K562 (cell line): ENCODE results near the gene ASPDH. TPM values are rescaled to one million over a fixed set of nuclear protein-coding genes. Genes with fewer than 3 reads are reported as not detected.
A peak's percentile ranks its signal among the peaks of the same experiment; 100 is the strongest.

Experiments used
- ARHGAP35 ChIP-seq: fragments of 450-650 bp; IDR thresholded peaks from 2 replicates; pipeline ENCODE4 v1.6.1; 2018; ENCODE audit not compliant: partially characterized antibody
- CHD2 ChIP-seq: IDR thresholded peaks from 2 replicates; pipeline ENCODE4 v1.6.1; 2011; ENCODE audit warnings: low read depth, low read length
- HLTF ChIP-seq: fragments of 450-650 bp; IDR thresholded peaks from 2 replicates; pipeline ENCODE4 v1.6.1; 2016
- MYBL2 ChIP-seq, 2 experiments: fragments of 450-650 bp in 1 of 2; sonication (generic) in 1 of 2; formaldehyde crosslinking in 1 of 2; IDR thresholded peaks; 2 replicates each; pipeline versions ENCODE4 v1.6.1 to v1.8.1; 2017 to 2022; ENCODE audit warnings: borderline replicate concordance in 1 of 2, inconsistent platforms in 1 of 2, low read depth in 1 of 2, mild to moderate bottlenecking in 1 of 2, missing genetic modification reagents in 1 of 2, moderate library complexity in 1 of 2
- NFE2 ChIP-seq: IDR thresholded peaks from 2 replicates; pipeline ENCODE4 v1.6.1; 2014; ENCODE audit warnings: antibody characterized with exemption, low read depth
- SMARCC2 ChIP-seq: fragments of 450-650 bp; IDR thresholded peaks from 2 replicates; pipeline ENCODE4 v1.6.1; 2017; ENCODE audit warnings: antibody characterized with exemption, moderate library complexity, mild to moderate bottlenecking, low read depth
- U2AF2 ChIP-seq: fragments of 200-400 bp; formaldehyde crosslinking; optimal IDR thresholded peaks from 2 replicates; pipeline ENCODE3; 2017; ENCODE audit warnings: low read depth, mild to moderate bottlenecking, low read length
- YY1 ChIP-seq, 3 experiments: IDR thresholded peaks; 2 replicates each; pipeline ENCODE4 v1.6.1; 2011; ENCODE audit warnings: low read length in 2 of 3, mild to moderate bottlenecking in 2 of 3, moderate library complexity in 2 of 3, borderline replicate concordance in 1 of 3, control low read depth in 1 of 3, low read depth in 1 of 3; ENCODE audit not compliant: insufficient read depth in 3 of 3, insufficient replicate concordance in 2 of 3, control insufficient read depth in 1 of 3, insufficient read length in 1 of 3; ENCODE audit errors: extremely low read depth in 1 of 3
- ZBTB17 ChIP-seq: fragments of 450-650 bp; formaldehyde crosslinking; IDR thresholded peaks from 2 replicates; pipeline ENCODE4 v1.4.0; 2020; ENCODE audit warnings: mild to moderate bottlenecking
- ZBTB8A ChIP-seq: fragments of 450-650 bp; IDR thresholded peaks from 2 replicates; pipeline ENCODE4 v1.6.1; 2018; ENCODE audit warnings: mild to moderate bottlenecking, moderate library complexity; ENCODE audit not compliant: partially characterized antibody
- ZFX ChIP-seq: sonication (generic); formaldehyde crosslinking; IDR thresholded peaks from 2 replicates; pipeline ENCODE4 v1.8.0; 2022; ENCODE audit warnings: mild to moderate bottlenecking, missing genetic modification reagents, moderate library complexity
- ZNF778 ChIP-seq: fragments of 450-650 bp; formaldehyde crosslinking; IDR thresholded peaks from 2 replicates; pipeline ENCODE4 v1.4.0; 2020; ENCODE audit warnings: mild to moderate bottlenecking, moderate library complexity
- polyA plus RNA-seq, 8 experiments: library from polyadenylated mRNA; depleted of rRNA in 4 of 8; stranded (reverse) in 5 of 8; unstranded in 3 of 8; fragments of >200 nt; fragmentation: Nextera tagmentation in 2 of 8; fragmentation: Illumina TruSeq in 1 of 8; extraction: Ambion mirVana in 2 of 8; extraction: Trizol in 1 of 8; gene quantifications; 2 replicates each; pipeline versions ENCODE4 v1.2.1 to v1.2.3, GENCODE V29; 2011 to 2014; ENCODE audit warnings: inconsistent platforms in 1 of 8, missing spikeins in 1 of 8
- total RNA-seq, 7 experiments: library from RNA; depleted of rRNA in 6 of 7; stranded (reverse); fragments of >200 nt in 6 of 7; fragmentation: Illumina TruSeq in 2 of 7; extraction: Trizol in 2 of 7; gene quantifications; 2 replicates each; pipeline versions ENCODE4 v1.2.1 to v1.2.3, GENCODE V29; 2011 to 2021; ENCODE audit warnings: low replicate concordance in 1 of 7
- TF ChIP-seq, protein P1 (sequence below), 2 experiments: fragments of 450-650 bp in 1 of 2; sonication (generic) in 1 of 2; formaldehyde crosslinking in 1 of 2; IDR thresholded peaks; 2 replicates each; pipeline versions ENCODE4 v1.7.1 to v1.9.0; 2016 to 2022; ENCODE audit warnings: inconsistent platforms in 1 of 2, mild to moderate bottlenecking in 1 of 2, missing genetic modification reagents in 1 of 2
- TF ChIP-seq, protein P2 (sequence below): fragments of 250-450 bp; sonication (Bioruptor Pico); IDR thresholded peaks from 2 replicates; pipeline ENCODE4 v1.8.0; 2022; ENCODE audit warnings: moderate library complexity, mild to moderate bottlenecking, inconsistent platforms
- TF ChIP-seq, protein P3 (sequence below): fragments of 450-650 bp; IDR thresholded peaks from 2 replicates; pipeline ENCODE4 v1.6.1; 2016; ENCODE audit warnings: low read depth, mild to moderate bottlenecking, moderate library complexity
- TF ChIP-seq, protein P4 (sequence below): sonication (generic); formaldehyde crosslinking; IDR thresholded peaks from 2 replicates; pipeline ENCODE4 v1.9.0; 2022; ENCODE audit warnings: mild to moderate bottlenecking, missing genetic modification reagents

ASPDH gene
- total and polyA plus RNA-seq, 9 of the 15 experiments (the other 6 are each of a cell fraction or from before 2014, with no cell fraction given): not detected

DNA sequence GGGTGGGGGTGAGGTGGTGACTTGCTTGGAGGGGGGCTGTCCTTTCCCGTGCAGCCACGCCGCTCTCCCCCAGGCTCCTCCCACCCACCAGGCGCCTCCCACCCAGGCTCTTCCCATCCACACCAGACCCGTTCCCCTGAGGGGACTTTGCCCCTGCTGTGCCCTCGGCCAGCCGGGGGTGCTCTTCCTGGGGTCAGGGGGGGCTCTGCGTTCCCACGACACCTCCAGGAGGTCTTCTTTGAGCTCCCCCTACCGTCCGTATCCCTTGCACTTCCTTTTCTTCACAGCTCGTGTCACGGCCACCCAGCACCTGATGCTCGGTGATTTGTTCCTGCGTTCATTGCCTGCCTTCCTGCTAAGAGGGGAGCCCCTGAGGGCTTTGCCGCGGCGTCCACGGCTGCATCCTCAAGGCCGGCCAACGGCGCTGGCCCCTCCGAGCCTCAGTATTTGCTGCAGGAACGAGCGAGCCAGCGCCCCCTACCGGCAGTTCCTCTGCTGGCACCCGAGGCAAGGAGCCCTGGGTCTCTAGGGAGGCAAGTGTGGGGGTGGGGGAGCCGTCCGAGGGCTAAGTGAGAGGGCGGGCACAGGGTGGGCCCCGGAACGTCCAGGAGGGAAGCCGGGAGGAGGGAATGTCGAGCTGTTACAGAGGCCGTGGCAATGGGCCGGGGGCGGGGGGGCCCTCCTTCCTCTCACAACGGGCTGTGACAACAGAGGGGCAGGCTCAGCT lies 42.7 kb upstream of the ASPDH start (continued):
- TF ChIP-seq, protein P1, sequence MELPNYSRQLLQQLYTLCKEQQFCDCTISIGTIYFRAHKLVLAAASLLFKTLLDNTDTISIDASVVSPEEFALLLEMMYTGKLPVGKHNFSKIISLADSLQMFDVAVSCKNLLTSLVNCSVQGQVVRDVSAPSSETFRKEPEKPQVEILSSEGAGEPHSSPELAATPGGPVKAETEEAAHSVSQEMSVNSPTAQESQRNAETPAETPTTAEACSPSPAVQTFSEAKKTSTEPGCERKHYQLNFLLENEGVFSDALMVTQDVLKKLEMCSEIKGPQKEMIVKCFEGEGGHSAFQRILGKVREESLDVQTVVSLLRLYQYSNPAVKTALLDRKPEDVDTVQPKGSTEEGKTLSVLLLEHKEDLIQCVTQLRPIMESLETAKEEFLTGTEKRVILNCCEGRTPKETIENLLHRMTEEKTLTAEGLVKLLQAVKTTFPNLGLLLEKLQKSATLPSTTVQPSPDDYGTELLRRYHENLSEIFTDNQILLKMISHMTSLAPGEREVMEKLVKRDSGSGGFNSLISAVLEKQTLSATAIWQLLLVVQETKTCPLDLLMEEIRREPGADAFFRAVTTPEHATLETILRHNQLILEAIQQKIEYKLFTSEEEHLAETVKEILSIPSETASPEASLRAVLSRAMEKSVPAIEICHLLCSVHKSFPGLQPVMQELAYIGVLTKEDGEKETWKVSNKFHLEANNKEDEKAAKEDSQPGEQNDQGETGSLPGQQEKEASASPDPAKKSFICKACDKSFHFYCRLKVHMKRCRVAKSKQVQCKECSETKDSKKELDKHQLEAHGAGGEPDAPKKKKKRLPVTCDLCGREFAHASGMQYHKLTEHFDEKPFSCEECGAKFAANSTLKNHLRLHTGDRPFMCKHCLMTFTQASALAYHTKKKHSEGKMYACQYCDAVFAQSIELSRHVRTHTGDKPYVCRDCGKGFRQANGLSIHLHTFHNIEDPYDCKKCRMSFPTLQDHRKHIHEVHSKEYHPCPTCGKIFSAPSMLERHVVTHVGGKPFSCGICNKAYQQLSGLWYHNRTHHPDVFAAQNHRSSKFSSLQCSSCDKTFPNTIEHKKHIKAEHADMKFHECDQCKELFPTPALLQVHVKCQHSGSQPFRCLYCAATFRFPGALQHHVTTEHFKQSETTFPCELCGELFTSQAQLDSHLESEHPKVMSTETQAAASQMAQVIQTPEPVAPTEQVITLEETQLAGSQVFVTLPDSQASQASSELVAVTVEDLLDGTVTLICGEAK (IDR thresholded peaks at IDR 0.05): peak; percentile 32; the same call in 1 of the 2 replicates
- TF ChIP-seq, protein P1 (CRISPR knock-in tag; IDR thresholded peaks at IDR 0.05): no peak
- peak; percentile 38; the same call in 1 of the 2 replicates for TF ChIP-seq HLTF
- TF ChIP-seq NFE2: no peak
- peak; percentile 40; the same call in 1 of the 2 replicates for TF ChIP-seq ZFX
- TF ChIP-seq ZBTB8A: no peak
- no peak for TF ChIP-seq ZNF778 (CRISPR knock-in tag)
- 0 out of 2 replicates have a peak, but pooled peaks have one; percentile 24 for TF ChIP-seq CHD2
- 0 out of 2 replicates have a peak, but pooled peaks have one; percentile 25 for TF ChIP-seq ZBTB17 (CRISPR knock-in tag)
- TF ChIP-seq ARHGAP35: no peak
- TF ChIP-seq MYBL2 (IDR thresholded peaks at IDR 0.05; ENCODE audit: low read depth): no peak
- TF ChIP-seq MYBL2 (CRISPR knock-in tag; IDR thresholded peaks at IDR 0.05; ENCODE audit: borderline replicate concordance): no peak
- TF ChIP-seq, protein P2, sequence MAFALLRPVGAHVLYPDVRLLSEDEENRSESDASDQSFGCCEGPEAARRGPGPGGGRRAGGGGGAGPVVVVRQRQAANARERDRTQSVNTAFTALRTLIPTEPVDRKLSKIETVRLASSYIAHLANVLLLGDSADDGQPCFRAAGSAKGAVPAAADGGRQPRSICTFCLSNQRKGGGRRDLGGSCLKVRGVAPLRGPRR (CRISPR knock-in tag): no peak
- TF ChIP-seq, protein P3, sequence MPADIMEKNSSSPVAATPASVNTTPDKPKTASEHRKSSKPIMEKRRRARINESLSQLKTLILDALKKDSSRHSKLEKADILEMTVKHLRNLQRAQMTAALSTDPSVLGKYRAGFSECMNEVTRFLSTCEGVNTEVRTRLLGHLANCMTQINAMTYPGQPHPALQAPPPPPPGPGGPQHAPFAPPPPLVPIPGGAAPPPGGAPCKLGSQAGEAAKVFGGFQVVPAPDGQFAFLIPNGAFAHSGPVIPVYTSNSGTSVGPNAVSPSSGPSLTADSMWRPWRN: no peak
- peak in 2 of 3 experiments; percentile 41 to 47 for TF ChIP-seq YY1 (IDR thresholded peaks at IDR 0.05; ENCODE audit: borderline replicate concordance in 1 of 3, control insufficient read depth in 1 of 3, extremely low read depth in 1 of 3, insufficient read depth in 3 of 3, insufficient read length in 1 of 3, insufficient replicate concordance in 2 of 3, low read depth in 1 of 3, low read length in 2 of 3)
- no peak for TF ChIP-seq U2AF2
- TF ChIP-seq, protein P4, sequence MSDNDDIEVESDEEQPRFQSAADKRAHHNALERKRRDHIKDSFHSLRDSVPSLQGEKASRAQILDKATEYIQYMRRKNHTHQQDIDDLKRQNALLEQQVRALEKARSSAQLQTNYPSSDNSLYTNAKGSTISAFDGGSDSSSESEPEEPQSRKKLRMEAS (CRISPR knock-in tag): no peak
- TF ChIP-seq SMARCC2: no peak
